Muscle layer of colon (tissue), 2 donors: ENCODE data around the gene IL1RAPL1.
"Not testable (repeated sequence)": the region's sequence is repeated elsewhere in the genome, so short reads cannot be mapped to it uniquely, and the experiment has no call there.

Experiments used
- H3K27ac ChIP-seq: one replicate; pipeline ENCODE4 v1.7.0; 2013; ENCODE audit warnings: low read depth, mild to moderate bottlenecking, low read length, moderate library complexity
- H3K27me3 ChIP-seq, 2 donors: one replicate each; pipeline ENCODE4 v1.7.0; 2013; ENCODE audit warnings: low read length in 2 of 2, mild to moderate bottlenecking in 2 of 2; ENCODE audit not compliant: insufficient read depth in 2 of 2, control insufficient read depth in 1 of 2
- H3K36me3 ChIP-seq: one replicate; pipeline ENCODE4 v1.7.0; 2013; ENCODE audit warnings: mild to moderate bottlenecking, low read length; ENCODE audit not compliant: insufficient read depth
- H3K4me1 ChIP-seq: one replicate; pipeline ENCODE4 v1.7.0; 2013; ENCODE audit warnings: mild to moderate bottlenecking, low read length; ENCODE audit not compliant: insufficient read depth
- H3K4me3 ChIP-seq, 2 donors: one replicate each; pipeline ENCODE4 v1.7.0; 2013; ENCODE audit warnings: low read length in 2 of 2, low read depth in 1 of 2, mild to moderate bottlenecking in 1 of 2, moderate library complexity in 1 of 2
- H3K9ac ChIP-seq: one replicate; pipeline ENCODE4 v1.7.0; 2013; ENCODE audit warnings: low read length
- H3K9me3 ChIP-seq: one replicate; pipeline ENCODE4 v1.7.0; 2013; ENCODE audit warnings: mild to moderate bottlenecking, low read length
- donor health status: abdominal sarcoma.
- donor health status: Adenocarcinoma of cecum.

IL1RAPL1 gene

DNA sequence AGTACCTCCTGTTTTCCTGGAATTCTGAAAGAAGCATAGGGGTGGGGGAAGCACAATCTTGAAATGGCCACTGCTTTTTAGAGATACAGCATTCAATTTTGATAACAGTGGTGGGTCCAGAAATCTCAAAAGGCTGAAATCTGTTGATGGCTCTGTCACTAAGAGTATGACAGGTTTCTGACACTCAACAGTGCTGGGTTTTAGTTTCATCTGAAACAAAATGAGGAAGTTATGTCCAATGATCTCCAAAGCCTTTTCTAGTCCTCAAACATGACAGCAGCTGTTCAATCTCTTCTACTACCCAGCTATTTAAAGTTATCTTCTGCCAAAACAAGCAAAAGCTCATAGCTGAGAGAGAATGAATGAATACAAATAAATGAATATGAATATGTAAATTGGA lies 110.5 kb downstream of the IL1RAPL1 start:
- H3K36me3 ChIP-seq, result no peaks in the 10 kb centered on the region
- no peaks in the 10 kb centered on the region for H3K4me1 ChIP-seq
- H3K4me3 ChIP-seq, result no peak overlapping the region
- no peaks in the 10 kb centered on the region for H3K9me3 ChIP-seq
- no peak overlapping the region for H3K9ac ChIP-seq
- no peak overlapping the region for H3K27ac ChIP-seq
- H3K27me3 ChIP-seq, result peaks cover 0 to 7% of the 10 kb centered on the region in 2 donors

DNA sequence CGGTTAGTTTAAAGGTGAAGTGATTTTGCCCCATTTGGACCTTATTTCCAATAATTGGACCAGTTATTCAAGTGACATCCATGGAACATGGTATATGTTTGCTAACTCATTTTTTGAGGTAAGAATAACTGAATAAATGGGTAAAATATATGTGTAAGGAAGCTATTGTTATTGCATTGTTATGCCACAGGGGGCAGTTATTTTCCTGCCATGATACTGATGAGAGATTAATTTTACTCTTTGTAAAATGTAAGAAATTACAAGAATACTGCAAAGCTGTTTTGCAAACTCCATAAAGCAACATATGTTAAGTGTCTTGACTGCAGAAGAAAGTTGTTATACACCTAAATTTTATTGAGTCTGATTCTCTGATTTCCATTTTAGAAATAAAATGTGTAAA lies 114.0 kb downstream of the IL1RAPL1 start:
- Histone ChIP-seq H3K9me3 (no peaks in the 10 kb centered on the region), H3K36me3 (no peaks in the 10 kb centered on the region), H3K27me3 (peaks cover 0 to 7% of the 10 kb centered on the region in 2 donors), H3K9ac (no peak overlapping the region), H3K4me3 (no peak overlapping the region), H3K4me1 (no peaks in the 10 kb centered on the region), H3K27ac (no peak overlapping the region)

DNA sequence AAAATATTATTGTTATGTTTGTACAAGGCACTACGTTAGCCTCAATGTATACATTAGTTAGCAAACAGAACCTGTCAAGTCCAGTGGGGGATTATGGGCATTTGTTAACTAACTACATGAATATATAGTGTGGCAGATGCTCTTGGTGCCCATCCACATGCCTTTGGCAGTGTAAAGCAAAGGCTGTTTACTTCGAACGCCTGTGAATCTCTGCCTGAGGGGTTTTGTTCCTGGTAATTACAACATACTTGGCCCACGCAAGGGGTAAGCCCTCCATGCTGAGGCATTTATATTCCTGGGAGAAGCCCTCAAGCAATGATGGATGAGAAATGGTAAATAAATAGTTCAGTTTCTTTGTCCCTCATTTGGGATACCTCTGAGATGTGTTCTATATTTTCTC lies 119.7 kb downstream of the IL1RAPL1 start:
- no peak overlapping the region for H3K27ac ChIP-seq
- no peaks in the 10 kb centered on the region for H3K4me1 ChIP-seq
- no peak overlapping the region for H3K9ac ChIP-seq
- no peaks in the 10 kb centered on the region for H3K9me3 ChIP-seq
- H3K27me3 ChIP-seq, result no peaks in the 10 kb centered on the region
- H3K36me3 ChIP-seq, result no peaks in the 10 kb centered on the region
- no peak overlapping the region for H3K4me3 ChIP-seq

DNA sequence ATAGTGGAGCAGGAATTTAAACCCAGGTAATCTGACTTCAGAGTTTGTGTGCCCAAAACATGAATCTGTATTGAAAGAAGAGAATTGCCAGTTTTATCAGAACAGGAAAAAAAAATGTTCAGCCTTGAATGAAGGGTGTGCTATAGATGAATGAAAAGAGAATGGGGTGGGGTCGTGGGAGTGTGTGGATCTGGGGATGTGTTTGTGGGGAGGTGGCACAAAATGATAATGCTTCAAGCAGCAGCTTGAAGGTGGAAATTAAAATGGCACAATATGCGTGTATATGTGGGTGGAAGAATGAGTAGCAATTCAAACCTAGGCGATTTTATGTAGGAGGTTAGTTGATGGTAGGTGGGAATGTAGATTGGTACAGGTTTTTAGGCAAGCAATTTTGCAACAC lies 122.2 kb downstream of the IL1RAPL1 start:
- Histone ChIP-seq H3K36me3 (no peaks in the 10 kb centered on the region), H3K27ac (no peak overlapping the region), H3K27me3 (no peaks in the 10 kb centered on the region), H3K4me3 (no peak overlapping the region), H3K4me1 (no peaks in the 10 kb centered on the region), H3K9me3 (no peaks in the 10 kb centered on the region), H3K9ac (no peak overlapping the region)

DNA sequence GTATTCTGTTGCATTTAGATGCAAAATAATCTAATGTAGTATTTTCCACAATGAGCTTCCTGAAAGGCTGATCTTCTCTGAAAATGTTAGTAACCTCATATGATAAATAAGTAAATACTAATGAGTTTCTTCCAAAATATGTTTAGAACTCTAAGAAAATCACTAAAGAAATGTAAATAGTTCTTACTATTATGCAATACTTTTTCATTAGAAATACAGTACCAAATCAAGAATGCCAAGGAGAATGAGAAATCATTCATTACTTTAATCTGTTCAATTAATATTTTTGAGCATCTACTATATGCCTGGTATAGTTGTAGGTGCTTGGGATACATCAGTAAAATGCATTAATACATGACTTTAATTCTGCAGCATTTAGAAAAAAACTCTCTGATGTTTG lies 130.6 kb downstream of the IL1RAPL1 start:
- Histone ChIP-seq H3K9ac (no peak overlapping the region), H3K9me3 (no peaks in the 10 kb centered on the region)

DNA sequence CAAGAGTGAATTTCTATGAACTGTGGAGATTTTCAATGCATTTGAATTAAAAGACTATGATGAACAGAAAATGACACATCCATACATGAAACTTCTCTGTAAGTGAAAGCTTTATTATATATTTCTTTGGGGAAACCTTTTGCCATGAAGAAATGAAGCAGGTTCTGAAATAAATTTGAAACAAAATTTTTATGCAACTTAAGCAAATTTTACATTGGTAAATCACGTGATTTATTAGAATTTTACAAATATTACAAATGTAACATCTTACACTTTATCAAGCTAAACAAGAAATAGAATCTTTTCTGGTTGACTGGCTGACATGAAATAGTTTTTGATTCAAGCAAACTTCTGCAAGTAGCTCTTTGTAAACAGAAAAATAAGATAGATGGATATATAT lies 131.2 kb downstream of the IL1RAPL1 start:
- Histone ChIP-seq H3K27me3 (no peaks in the 10 kb centered on the region), H3K4me1 (no peaks in the 10 kb centered on the region), H3K4me3 (no peak overlapping the region), H3K27ac (no peak overlapping the region), H3K9me3 (no peaks in the 10 kb centered on the region), H3K9ac (no peak overlapping the region), H3K36me3 (no peaks in the 10 kb centered on the region)

More for the DNA sequence above, 130.6 kb downstream of the IL1RAPL1 start:
- Histone ChIP-seq H3K27me3 (no peaks in the 10 kb centered on the region), H3K4me3 (no peak overlapping the region), H3K4me1 (no peaks in the 10 kb centered on the region), H3K27ac (no peak overlapping the region), H3K36me3 (no peaks in the 10 kb centered on the region)

DNA sequence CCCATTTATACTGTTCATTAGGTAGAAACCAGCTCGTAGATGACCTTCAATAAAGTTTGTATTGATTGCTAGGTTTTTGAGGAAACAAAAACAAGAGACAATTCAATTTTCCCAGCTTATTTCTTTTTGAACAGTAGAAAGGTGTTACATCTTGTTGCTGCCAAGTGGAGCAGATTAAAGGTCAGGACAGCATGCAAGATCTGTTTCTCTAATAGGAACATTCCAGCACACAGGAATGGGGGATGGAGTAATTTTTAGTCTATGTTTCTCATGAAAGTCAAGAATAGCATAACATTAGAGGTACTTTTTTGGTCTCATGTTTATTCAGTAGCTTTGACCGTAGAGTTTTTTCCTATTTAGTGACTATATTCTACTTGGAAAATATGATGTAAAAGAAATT lies 132.4 kb downstream of the IL1RAPL1 start:
- no peaks in the 10 kb centered on the region for H3K9me3 ChIP-seq
- H3K4me1 ChIP-seq, result no peaks in the 10 kb centered on the region
- no peak overlapping the region for H3K4me3 ChIP-seq
- no peak overlapping the region for H3K9ac ChIP-seq
- H3K27me3 ChIP-seq, result no peaks in the 10 kb centered on the region
- no peak overlapping the region for H3K27ac ChIP-seq
- no peaks in the 10 kb centered on the region for H3K36me3 ChIP-seq

DNA sequence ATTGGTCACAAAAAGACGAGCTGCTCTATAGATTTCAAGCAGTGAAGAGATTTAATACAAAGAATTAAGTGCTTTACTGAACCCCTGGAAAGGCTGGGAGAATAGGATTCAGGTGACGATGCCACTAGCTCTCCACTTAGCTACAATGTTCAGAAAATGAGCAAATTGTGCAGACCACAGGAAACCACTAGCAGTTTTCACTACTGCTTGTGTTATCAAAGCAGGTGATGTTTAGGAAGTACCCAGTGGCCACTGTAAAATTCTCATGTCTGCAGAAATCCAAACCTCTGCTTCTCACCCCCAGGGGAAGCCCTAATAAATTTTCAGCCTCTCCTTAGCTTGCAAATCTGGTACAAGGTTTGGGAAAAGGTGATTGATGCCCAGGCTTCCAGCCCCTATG lies 165.1 kb downstream of the IL1RAPL1 start:
- no peaks in the 10 kb centered on the region for H3K4me1 ChIP-seq
- no peak overlapping the region for H3K27ac ChIP-seq
- no peak overlapping the region for H3K4me3 ChIP-seq
- H3K9ac ChIP-seq, result no peak overlapping the region
- H3K36me3 ChIP-seq, result no peaks in the 10 kb centered on the region
- H3K9me3 ChIP-seq, result no peaks in the 10 kb centered on the region
- H3K27me3 ChIP-seq, result no peaks in the 10 kb centered on the region

DNA sequence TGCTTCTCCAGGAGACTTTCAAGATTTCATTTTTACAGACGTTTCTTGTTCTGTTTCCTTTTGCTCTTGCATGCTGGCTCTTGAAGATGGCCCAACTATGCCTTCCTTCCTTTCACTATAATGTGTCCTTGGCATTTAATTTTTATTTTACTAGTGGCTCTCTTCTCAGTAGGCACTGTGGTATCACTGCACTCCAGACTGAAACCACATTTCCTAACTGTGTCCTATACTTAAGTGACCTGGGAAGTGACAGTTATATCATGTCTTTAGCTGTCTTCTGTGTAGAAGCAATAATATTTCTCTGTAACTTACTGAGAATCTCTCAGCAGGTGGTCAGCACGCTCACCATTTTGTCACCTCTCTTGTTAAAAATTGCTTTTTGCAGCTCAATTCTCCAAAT lies 168.9 kb downstream of the IL1RAPL1 start:
- Histone ChIP-seq H3K36me3 (no peaks in the 10 kb centered on the region), H3K9me3 (no peaks in the 10 kb centered on the region), H3K4me3 (no peak overlapping the region), H3K27ac (no peak overlapping the region), H3K4me1 (no peaks in the 10 kb centered on the region), H3K9ac (no peak overlapping the region), H3K27me3 (no peaks in the 10 kb centered on the region)

DNA sequence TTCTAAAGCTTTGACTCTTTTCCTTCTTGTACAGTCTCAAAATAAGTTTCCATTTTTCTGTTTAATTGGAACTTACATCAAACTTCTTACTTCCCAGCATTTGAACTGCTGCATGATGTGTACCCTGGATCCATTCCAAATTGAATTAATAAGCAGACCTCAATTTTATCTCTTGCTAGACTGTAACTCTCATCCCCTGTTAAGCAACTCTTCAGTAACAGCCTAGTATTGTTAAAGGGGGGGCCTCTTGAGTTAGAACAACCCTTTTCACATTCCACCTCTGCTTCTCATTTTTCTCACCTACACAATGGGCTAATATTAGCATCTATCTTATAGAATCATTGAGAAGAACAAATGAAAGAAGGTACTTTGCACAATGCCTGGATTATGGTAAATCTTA lies 169.4 kb downstream of the IL1RAPL1 start:
- Histone ChIP-seq H3K36me3 (no peaks in the 10 kb centered on the region), H3K9ac (no peak overlapping the region), H3K27ac (no peak overlapping the region), H3K27me3 (no peaks in the 10 kb centered on the region), H3K4me1 (no peaks in the 10 kb centered on the region), H3K4me3 (no peak overlapping the region), H3K9me3 (no peaks in the 10 kb centered on the region)

DNA sequence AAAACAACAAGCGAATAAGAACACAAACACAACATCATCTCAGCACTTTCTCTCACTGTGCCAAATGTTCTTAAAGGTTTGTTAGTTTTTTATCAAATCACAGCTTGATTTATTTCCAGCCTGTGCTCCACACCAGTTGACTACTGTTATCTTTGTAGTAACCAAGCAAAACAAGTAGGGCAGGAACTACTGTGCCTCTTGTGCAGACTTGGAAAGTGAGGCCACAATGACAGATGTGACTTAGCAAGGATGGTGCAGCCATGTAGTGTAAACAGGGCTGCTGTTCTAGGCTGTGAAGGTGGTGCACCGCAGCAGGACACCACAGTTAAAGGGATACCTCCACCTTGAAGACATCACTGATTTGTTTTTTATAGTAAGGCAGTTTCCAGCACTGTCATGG lies 170.0 kb downstream of the IL1RAPL1 start:
- H3K36me3 ChIP-seq, result no peaks in the 10 kb centered on the region
- no peaks in the 10 kb centered on the region for H3K27me3 ChIP-seq
- H3K9ac ChIP-seq, result no peak overlapping the region
- H3K4me1 ChIP-seq, result no peaks in the 10 kb centered on the region
- no peak overlapping the region for H3K27ac ChIP-seq
- no peaks in the 10 kb centered on the region for H3K9me3 ChIP-seq
- no peak overlapping the region for H3K4me3 ChIP-seq

DNA sequence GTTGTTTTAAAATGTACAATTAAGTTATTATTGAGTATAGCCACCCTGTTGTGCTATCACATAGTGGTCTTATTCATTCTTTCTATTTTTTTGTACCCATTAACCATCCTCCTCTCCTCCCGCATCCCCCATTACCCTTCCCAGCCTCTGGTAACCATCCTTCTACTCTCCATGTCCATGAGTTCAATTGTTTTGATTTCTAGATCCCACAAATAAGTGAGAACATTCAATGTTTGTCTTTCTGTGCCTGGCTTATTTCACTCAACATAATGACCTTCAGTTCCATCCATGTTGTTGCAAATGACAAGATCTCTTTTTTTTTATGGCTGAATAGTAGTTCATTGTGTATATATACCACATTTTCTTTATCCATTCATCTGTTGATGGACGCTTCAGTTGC lies 179.3 kb downstream of the IL1RAPL1 start:
- H3K27ac ChIP-seq, H3K9ac ChIP-seq, H3K9me3 ChIP-seq, H3K4me1 ChIP-seq, H3K4me3 ChIP-seq, H3K27me3 ChIP-seq, H3K36me3 ChIP-seq: not testable (repeated sequence)
